ENCODE measurements around the gene URB2.
A peak's percentile ranks its signal among the peaks of the same experiment; 100 is the strongest.
"Not testable (repeated sequence)": the region's sequence is repeated elsewhere in the genome, so short reads cannot be mapped to it uniquely, and the experiment has no call there.

The URB2 gene

DNA sequence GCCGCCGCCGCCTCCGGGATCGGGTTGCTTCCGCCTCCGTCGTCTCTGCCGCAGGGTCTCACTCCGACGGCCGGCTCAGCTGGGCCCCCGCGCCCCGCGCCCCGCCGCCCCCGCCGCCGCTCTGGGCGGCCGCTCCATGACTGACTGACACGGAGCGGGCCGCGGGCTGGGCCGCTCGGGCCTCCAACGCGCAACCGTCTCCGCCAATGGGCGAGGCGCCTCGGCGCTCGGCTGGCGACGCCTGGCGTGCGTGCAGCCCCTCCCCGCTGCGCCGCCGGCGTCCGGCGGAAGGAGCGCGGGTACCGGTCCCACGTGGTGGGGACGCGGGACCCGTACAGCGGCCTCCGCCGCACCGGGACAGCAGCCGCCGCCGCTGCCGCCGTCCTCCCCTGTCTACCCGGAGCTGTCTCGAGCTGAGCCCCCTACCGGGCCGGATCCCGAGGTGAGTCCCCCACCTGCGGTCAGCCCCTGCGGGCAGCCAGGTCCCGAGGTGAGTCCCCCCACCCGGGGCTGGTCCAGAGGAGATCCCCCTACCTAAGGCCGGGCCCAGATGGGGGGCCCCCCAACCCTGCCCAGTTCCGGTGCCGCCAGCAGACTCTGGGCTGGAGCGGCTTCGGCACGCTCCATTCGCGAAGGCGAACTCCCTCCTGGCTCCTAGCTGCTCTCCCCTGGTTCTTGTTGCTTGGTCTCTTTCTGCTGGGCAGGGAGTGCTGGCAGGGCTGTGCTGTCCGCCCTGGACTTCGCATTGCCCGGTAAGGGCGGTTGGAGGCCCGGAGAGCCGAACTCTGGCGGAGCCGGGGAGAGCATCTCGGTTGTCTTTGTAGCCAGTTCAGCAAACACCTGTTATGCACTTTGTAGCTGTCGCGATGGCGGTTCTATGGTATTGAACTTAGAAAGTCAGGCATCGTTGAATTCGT is at the start of gene URB2, which contains the start of gene TAF5L:
TSS of gene URB2 (plus strand) at position 333 of the 917 bp plus-strand sequence. CDS start 1,387 bp downstream, outside the sequence.
TSS of gene TAF5L (minus strand) at position 208 of the 917 bp plus-strand sequence. CDS start 11,640 bp downstream, outside the sequence.
- DNase-seq, result peak; percentile 96

DNA sequence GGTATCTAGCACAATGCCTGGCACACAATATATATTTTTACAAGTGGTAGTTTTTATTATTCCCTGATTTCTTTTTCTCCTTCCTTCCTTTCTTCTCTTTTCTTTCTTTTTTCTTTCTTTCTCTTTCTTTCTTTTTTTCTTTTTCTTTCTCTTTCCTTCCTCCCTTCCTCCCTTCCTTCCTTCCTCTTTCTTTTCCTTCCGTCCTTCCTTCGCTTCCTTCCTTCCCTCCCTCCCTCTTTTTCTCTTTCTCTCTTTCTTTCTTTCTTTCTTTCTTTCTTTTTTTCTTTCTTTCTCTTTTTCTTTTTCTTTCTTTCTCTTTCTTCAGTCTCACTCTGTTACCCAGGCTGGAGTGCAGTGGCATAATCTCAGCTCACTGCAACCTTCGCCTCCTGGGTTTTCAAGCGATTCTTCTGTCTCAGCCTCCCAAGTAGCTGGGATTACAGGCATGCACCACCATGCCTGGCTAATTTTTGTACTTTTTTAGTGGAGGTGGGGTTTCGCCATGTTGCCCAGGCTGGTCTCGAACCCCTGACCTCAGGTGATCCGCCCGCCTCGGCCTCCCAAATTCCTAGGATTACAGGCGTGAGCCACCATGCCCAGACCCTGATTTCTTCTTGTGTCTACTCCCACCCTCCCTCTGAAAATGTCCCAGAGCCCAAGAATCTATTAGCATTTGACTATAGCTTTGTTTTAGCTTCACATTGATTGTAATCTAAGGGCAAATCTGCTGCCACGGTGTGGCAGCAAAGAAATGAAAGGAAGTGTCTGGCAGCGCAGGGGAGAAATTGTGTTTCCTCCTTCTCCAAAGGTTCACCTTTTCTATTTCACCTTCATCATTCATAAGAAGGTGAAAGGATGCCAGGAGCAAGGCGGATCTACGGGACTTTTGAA is 47.6 kb upstream of the URB2 start:
- DNase-seq, result no peak

DNA sequence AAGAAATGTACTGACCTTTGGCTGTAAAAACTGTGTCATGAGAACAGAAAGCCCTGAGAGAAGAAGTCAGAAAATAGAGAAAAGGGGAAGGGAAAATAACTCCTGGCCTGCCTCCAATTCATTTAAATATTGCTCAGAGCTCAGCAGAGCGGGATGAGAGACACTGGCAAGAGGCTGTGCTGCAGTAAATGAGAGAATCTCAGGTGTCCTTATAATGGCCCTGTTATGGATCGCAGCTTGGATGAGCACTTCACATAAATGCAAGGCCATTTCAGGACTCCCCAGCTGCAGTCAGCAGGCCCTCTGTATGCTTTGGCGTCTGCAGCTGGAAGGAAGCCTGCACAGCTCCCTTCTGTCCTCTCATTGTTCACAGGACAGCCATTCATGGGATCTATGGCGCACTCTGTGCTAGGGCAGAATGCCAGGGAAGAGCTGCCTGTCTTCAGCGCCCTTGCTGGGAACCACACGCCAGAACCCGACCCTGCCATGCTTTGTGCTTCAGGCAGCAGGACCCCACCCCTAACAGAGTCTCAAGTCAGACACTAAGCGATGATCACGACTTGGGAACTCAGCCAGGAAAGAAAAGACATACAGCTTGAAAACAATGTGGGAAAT is 46.9 kb upstream of the URB2 start:
- peak; percentile 39 for DNase-seq

DNA sequence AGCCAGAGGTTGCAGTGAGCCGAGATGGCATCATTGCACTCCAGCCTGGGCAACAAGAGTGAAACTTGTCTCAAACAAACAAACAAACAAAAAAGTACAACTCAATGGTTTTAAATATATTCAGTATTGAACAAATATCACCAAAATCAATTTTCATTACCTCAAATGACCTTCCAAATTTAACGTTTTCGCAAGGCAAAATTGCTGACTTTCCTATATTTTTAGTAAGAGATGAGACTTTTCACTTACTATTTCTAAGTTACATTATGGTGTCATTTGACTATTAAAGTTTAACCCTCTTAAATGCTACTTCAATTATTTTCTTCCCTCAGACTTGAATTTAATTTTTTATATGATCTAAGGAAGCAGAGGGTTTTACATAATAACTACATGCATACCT is 44.6 kb upstream of the URB2 start:
- no peak for DNase-seq

DNA sequence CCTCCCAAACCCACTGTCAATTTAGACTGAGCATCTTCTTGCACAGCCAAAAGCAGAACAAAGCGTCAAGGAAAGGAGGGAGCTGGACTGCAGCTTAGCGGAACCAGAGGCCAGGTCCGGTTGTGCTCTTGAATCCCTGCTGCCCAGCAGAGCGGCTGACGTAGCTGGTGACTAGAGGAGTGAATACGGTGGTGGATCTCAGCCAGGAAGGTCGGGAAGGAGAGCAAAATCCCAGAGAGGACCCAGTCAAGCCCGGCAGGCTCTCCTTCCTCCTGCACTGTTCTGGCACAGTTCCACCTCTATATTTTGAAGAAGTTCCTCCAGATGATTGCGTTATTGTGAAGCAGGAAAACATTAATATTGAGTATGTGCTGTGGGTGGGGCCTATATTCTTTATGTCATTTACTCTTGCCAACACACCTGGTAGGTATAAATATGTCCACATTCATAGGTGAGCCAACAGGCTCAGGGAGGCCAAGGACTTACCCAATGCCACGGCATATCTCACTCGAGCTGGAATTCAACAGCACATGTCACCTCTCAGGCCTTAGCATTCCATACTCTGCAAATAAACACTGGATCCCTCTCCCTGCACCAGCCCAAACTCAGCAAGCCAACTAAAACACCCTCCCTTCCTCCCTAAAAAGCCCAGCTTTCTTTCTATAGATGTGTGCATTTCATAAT is 43.9 kb upstream of the URB2 start:
- DNase-seq, result peak; percentile 15

- no peak for DNase-seq
These were observed 43.3 kb upstream of the URB2 start for GRCh38 chr1:229582715-229583114.

DNA sequence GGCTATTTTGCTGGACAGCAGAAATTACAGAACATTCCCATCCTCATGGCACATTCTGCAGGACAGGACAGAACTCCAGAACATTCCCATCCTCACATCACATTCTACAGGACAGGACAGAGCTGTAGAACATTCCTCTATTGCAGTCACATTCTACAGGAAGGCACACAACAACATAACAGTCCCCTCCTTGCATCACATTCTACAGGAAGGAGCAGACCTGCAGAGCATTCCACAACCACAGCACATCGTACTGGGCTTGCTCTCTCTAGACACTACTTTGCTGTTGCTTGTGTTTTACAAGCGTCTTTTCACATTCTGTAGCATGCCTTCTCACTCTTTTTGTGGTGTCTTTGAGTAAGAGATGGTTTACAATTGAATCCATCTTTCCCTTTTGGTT is 40.7 kb upstream of the URB2 start:
- no peak for DNase-seq

GRCh38 chr1:229590119-229590518 is 35.9 kb upstream of the URB2 start:
- DNase-seq, result no peak

GRCh38 chr1:229593800-229594199 is 32.2 kb upstream of the URB2 start:
- no peak for DNase-seq

GRCh38 chr1:229594227-229595008 is 31.6 kb upstream of the URB2 start:
- no peak for DNase-seq

- not testable (repeated sequence) for DNase-seq
These were observed 30.2 kb upstream of the URB2 start for GRCh38 chr1:229595876-229596275.

GRCh38 chr1:229596925-229597699 is 28.9 kb upstream of the URB2 start:
- no peak for DNase-seq

DNA sequence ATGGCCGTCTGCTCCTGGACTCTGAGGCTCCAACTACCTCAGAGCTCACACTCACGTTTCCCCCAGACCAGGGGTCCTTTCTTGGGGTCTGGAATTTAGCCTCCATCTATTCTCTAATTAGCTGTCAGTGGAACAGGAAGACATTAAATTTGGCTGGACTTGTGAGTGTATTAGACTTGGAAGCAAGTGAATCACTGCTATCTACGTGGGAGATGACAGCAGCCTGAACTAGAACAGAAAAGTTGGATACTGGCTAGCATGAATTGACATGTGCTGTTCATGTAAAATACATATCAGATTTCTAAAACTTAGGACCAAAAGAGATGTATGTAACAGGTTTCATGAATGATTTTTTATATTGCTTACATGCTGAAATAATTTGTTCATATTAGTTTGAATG is 28.2 kb upstream of the URB2 start:
- DNase-seq, result no peak

DNA sequence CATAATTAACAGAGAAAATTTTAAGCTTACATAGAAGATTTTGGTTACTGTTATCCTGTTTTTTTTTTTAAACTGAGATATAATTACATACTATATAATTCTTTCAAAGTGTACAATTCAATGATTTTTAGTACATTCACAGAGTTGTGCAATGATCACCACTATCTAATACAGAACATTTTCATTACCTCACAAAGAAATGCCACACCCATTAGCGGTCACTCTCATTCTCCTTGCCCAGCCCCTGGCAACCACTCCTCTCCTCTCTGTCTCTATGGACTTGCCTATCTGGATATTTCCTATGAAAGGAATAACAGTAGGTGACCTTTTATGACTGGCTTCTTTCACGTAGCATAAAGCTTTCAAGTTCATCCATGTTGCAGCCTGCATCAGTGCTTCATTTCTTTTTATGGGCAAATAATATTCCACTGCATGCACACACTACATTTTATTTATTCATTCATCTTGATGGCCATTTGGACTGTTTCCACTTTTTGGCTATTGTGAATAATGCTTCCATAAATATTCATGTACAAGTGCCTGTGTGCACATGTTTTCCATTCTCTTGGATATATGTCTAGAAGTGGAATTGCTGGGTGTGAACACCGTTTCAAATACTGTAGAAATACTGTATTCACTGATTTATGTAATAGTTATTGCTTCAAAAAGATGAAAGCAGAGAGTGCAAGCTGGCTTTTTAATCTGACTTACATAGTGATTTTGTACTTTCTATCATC is 26.7 kb upstream of the URB2 start:
- no peak for DNase-seq

GRCh38 chr1:229600229-229600628 is 25.8 kb upstream of the URB2 start:
- no peak for DNase-seq

GRCh38 chr1:229603371-229604005 is 22.6 kb upstream of the URB2 start:
- no peak for DNase-seq

- DNase-seq, result no peak
These were observed 18.7 kb upstream of the URB2 start for GRCh38 chr1:229607370-229607769.

DNA sequence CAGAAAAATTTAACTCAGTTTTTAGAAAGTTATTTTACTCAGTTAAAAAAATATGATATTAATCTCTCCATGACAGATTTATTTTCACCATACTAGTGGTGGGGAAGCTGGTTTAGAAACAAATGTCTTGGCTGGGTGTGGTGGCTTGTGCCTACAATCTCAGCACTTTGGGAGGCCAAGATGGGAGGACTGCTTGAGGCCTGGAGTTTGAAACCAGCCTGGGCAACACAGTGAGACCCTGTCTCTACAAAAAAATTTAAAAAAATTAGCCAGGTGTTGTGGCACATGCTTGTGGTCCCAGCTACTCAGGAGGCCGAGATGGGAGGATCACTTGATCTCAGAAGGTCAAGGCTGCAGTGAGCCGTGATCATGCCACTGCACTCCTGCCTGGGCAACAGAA is 17.5 kb upstream of the URB2 start:
- DNase-seq, result no peak

GRCh38 chr1:229613938-229614337 is 12.1 kb upstream of the URB2 start:
- no peak for DNase-seq

GRCh38 chr1:229614701-229615100 is 11.3 kb upstream of the URB2 start:
- DNase-seq, result no peak
